Measurements from ENCODE around the gene ZNF519.
A peak's percentile ranks its signal among the peaks of the same experiment; 100 is the strongest.
"Not testable (repeated sequence)": the region's sequence is repeated elsewhere in the genome, so short reads cannot be mapped to it uniquely, and the experiment has no call there.

The ZNF519 gene

GRCh38 chr18:14132271-14132700 is at the start of gene ZNF519:
Gene ZNF519 (minus strand): TSS chr18:14132435. CDS start chr18:14132277, 158 bp downstream.
- peak; percentile 94 for DNase-seq

- DNase-seq: no peak
Measured at GRCh38 chr18:14179306-14179705, 47.1 kb upstream of the ZNF519 start.

- peak; percentile 81 to 84 for DNase-seq
Measured at GRCh38 chr18:14178321-14179196, 46.3 kb upstream of the ZNF519 start.

GRCh38 chr18:14177540-14178320 is 45.5 kb upstream of the ZNF519 start:
- DNase-seq: not testable (repeated sequence)

DNA sequence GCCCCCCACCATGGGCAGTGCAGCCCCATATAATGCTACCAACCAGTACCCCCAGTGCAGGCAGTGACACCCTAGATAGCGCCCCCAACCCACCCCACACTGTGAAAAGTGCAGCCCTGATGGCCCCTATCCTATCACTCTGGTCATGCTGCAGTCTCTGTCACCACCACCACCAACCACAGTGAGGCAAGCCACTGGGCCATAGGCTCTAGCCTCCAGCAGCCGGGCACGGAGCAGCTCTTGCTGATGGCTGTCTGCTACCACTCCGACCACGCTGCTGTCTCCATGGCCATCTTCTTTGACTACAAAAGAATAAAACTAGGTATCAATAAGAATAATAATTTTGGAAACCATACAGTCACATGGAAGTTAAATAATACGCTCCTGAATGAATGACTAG is 43.2 kb upstream of the ZNF519 start:
- DNase-seq: not testable (repeated sequence)

DNA sequence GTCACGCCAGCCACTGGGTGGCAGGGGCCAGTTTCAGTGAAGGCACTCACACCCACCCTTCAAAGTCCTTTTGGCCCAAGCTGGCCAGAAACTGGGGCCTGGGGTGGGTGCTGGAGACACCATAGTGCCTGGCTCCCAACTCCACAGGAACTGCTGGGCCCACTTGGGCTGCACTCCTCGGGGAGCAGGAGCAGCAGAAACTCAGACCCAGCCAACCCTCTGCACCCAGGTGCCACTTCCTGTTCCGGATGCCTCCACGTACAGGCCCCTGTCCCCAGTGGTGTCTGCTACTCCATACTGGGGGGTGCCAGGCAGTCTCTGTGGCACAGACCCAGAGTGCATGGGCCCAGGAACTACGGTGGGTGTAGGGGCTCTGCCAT is 42.5 kb upstream of the ZNF519 start:
- no peak for DNase-seq

DNA sequence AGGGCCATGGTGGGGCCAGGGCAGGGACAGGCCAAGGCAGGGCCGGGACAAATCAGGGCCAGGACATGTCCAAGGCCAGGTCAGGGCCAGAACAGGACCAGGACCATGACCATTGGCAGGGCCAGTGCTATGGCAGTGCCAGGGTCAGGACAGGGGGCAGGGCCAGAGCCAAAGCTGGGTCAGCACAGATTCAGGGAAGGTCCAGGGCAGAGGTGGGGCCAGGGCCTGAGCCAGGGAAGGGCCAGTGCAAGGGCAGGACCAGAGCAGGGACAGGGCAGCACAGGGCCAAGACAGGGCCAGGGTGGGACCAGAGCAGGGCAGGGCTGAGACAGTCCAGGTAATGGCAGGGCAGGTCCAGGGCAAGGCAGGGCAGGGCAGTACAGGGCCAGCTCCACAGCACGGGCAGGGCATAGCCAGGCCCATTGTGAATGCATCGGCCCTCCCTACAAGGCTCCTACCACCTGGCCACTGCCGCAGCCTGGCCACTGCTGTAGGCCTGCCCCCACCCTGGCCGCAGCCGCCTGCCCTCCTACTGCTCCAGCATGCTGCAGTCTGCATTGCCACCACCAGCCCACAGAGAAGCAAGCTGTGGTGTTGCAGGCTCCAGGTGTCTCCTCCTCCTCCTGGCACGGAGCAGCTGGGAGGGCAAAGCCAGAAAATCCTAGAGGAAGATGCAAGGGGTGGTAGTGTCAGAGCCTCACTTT is 41.9 kb upstream of the ZNF519 start:
- DNase-seq: not testable (repeated sequence)

- not testable (repeated sequence) for DNase-seq
Measured at GRCh38 chr18:14173116-14173951, 41.1 kb upstream of the ZNF519 start.

- DNase-seq: not testable (repeated sequence)
Measured at GRCh38 chr18:14172142-14173115, 40.2 kb upstream of the ZNF519 start.

GRCh38 chr18:14171301-14172141 is 39.3 kb upstream of the ZNF519 start:
- DNase-seq: not testable (repeated sequence)

- DNase-seq: not testable (repeated sequence)
Measured at GRCh38 chr18:14170367-14171036, 38.3 kb upstream of the ZNF519 start.

GRCh38 chr18:14162915-14163314 is 30.7 kb upstream of the ZNF519 start:
- DNase-seq: not testable (repeated sequence)

DNA sequence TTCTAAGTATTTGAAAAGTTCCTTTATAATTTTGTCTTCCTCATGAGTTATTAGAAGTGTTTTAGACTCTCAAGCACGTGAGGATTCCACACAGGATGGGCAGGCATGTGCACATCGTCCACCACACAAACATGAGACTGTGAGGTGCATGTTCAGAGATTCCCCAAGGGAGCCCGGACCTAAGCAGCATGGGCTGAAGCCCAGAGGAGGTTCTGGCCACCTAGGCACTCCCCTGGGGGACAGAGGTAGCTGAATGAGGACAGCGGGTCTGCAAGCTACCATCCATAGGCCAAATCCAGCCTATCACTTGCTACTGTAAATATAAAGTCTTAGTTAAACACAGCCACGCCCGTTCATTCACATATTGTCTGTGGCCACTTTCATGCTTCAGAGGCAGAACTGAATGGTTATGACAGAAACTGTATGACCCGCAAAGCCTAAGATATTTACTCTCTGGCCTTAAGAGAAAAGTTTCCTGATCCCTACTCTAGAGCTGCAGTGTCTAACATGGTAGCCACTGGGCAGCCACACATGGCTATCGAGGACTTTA is 19.4 kb upstream of the ZNF519 start:
- not testable (repeated sequence) for DNase-seq

- DNase-seq: not testable (repeated sequence)
Measured at GRCh38 chr18:14150766-14151165, 18.5 kb upstream of the ZNF519 start.

GRCh38 chr18:14149916-14150420 is 17.7 kb upstream of the ZNF519 start:
- not testable (repeated sequence) for DNase-seq

GRCh38 chr18:14149121-14149850 is 17.1 kb upstream of the ZNF519 start:
- not testable (repeated sequence) for DNase-seq

DNA sequence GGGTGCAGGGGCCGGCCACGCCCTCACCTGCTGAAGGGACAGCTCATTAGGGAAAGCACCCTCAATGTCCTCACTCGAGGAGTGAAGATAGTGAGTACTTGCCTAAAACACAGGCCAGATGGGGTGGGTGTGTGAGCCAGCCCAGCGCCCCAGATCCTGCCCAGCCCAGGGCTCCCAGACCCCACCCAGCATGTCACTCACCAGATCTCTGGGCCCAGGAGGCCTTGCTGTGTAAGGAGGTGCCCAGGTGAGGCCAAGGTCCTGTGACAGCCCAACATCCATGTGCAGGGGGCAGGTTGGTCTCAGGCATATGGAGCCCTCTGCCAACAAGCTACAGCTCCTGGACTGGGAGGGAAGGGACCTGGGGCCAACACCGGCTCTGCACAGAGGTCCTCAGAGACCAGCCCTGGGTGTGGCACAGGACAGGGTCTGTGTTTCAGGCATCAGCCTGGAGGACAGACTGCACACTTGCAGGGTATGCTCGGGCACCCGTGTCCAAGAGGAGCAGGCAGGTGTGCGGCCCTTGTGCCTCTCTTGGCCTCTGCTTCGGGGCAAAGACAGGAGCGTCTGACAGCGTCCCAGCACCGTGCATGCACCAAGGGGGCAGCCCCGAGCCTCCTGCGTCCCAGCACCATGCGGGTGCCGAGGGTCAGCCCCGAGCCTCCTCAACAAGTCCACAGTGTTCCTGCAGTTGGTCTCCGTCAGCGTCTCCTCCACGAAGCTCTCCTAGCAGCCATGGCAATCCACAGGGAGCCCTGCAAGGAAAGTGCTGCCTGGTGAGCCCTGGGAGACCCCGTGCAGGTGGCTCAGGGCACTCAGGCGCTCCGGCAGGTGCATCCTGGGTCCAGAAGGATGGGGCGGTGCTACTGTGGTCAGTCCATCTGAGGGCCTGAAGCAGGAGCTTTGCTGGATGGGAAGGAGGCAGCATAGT is 16.0 kb upstream of the ZNF519 start:
- DNase-seq: not testable (repeated sequence)
